Esophagus muscularis mucosa (tissue), 4 donors: Measurements from ENCODE around the gene ART3. TPM values are rescaled to one million over a fixed set of nuclear protein-coding genes. Genes with fewer than 3 reads are reported as not detected.

Experiments used
- DNase-seq: peaks from one replicate; pipeline ENCODE4 v3.0.0-alpha.2; 2017; ENCODE audit errors: extremely low spot score
- H3K27ac ChIP-seq, 4 donors: fragments of 200-600 bp; sonication (generic); replicated peaks in 1 of 4; 1 replicate in 3 of 4; 2 replicates in 1 of 4; pipeline ENCODE4 v1.5.1; 2016 to 2019; ENCODE audit warnings: mild to moderate bottlenecking in 1 of 4
- H3K27me3 ChIP-seq, 4 donors: fragments of 200-600 bp; sonication (generic); one replicate each; pipeline versions ENCODE4 v1.5.1 to v1.6.0; 2016 to 2019
- H3K36me3 ChIP-seq, 4 donors: fragments of 200-600 bp; sonication (generic); one replicate each; pipeline ENCODE4 v1.5.1; 2016 to 2019
- H3K4me1 ChIP-seq, 4 donors: fragments of 200-600 bp; sonication (generic); one replicate each; pipeline ENCODE4 v1.5.1; 2016 to 2019
- H3K4me3 ChIP-seq, 4 donors: fragments of 200-600 bp; sonication (generic); 1 replicate in 2 of 4; 2 replicates in 2 of 4; pipeline ENCODE4 v1.5.1; 2016 to 2019; ENCODE audit warnings: mild to moderate bottlenecking in 4 of 4, moderate library complexity in 1 of 4
- H3K9me3 ChIP-seq, 4 donors: fragments of 200-600 bp; sonication (generic); 1 replicate in 3 of 4; 2 replicates in 1 of 4; pipeline ENCODE4 v1.5.1; 2016 to 2019
- CTCF ChIP-seq, 3 experiments: fragments of 200-600 bp in 2 of 3; fragments of 450-650 bp in 1 of 3; sonication (generic) in 2 of 3; IDR thresholded peaks; one replicate each; pipeline ENCODE4 v1.5.1; 2017 to 2019; ENCODE audit warnings: antibody characterized with exemption in 3 of 3, mild to moderate bottlenecking in 2 of 3, moderate library complexity in 1 of 3
- EP300 ChIP-seq: sonication (generic); formaldehyde crosslinking; IDR thresholded peaks from one replicate; pipeline ENCODE4 v1.6.1; 2017; ENCODE audit warnings: antibody characterized with exemption
- POLR2A ChIP-seq: fragments of 450-650 bp; IDR thresholded peaks from one replicate; pipeline ENCODE4 v1.6.1; 2017; ENCODE audit warnings: antibody characterized with exemption, moderate library complexity, mild to moderate bottlenecking, low read depth
- POLR2AphosphoS5 ChIP-seq, 2 donors: sonication (generic); formaldehyde crosslinking; IDR thresholded peaks; one replicate each; pipeline ENCODE4 v1.6.1; 2017; ENCODE audit warnings: antibody characterized with exemption in 2 of 2
- WGBS: methylation state at CpG from one replicate; pipeline ENCODE4 v1.1.5; 2018; 5-methylcytosine and 5-hydroxymethylcytosine counted together
- intact Hi-C: fragments of 100-400 bp; cut with DNase I; formaldehyde crosslinking; loops from one replicate; pipeline ENCODE4 v1.15.1; 2023
- total RNA-seq, 4 donors: library from RNA; depleted of rRNA; stranded (reverse); fragments of >200 nt; gene quantifications; one replicate each; pipeline versions ENCODE4 v1.1.0 to v1.2.1, GENCODE V29; 2016

The ART3 gene
- total RNA-seq, 4 donors from 2014 or later = 5.8 to 17.8 (median 8.9) TPM

DNA sequence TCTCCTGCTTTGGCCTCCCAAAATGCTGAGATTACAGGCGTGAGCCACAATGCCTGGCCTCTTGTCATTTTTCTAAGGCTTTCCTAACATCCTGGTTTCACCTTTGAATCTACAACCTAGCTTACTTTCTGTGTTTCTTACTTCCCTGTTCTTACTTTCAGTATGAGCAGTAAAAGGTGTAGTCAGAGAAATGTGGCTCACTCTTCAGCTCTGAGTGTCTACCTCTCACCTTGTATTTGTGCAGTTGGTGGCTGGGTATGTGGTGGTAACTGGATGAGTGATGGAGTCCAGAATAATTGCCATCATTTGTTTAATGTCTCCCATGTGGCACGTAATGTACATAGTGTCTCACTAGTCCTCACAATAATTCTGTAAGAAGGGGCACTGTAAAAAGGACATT is 19.5 kb upstream of the ART3 start:
- no peak overlapping the region for H3K27ac ChIP-seq
- no peak for DNase-seq
- peaks cover 0 to 15% (median 4%) of the 10 kb centered on the region in 4 donors for H3K27me3 ChIP-seq
- 83% methylated on average over 2 of the region's 2 CpGs for WGBS
- H3K4me3 ChIP-seq = no peak overlapping the region
- H3K4me1 ChIP-seq = no peaks in the 10 kb centered on the region
- intact Hi-C loops = no loop called here
- H3K9me3 ChIP-seq = no peaks in the 10 kb centered on the region
- H3K36me3 ChIP-seq = no peaks in the 10 kb centered on the region
- TF ChIP-seq POLR2AphosphoS5 (IDR thresholded peaks at IDR 0.05) (no peak), EP300 (no peak), CTCF (IDR thresholded peaks at IDR 0.05) (no peak), POLR2A (no peak)

- no peaks in the 10 kb centered on the region for H3K4me1 ChIP-seq
- intact Hi-C loops = no loop called here
- 55% methylated on average over 2 of the region's 2 CpGs for WGBS
- H3K9me3 ChIP-seq = no peaks in the 10 kb centered on the region
- DNase-seq = no peak
- no peak for TF ChIP-seq EP300
- TF ChIP-seq POLR2AphosphoS5 (IDR thresholded peaks at IDR 0.05) = no peak
- TF ChIP-seq POLR2A = no peak
- no peak for TF ChIP-seq CTCF (IDR thresholded peaks at IDR 0.05)
- H3K27me3 ChIP-seq = peaks cover 0 to 15% (median 4%) of the 10 kb centered on the region in 4 donors
- no peaks in the 10 kb centered on the region for H3K36me3 ChIP-seq
- H3K4me3 ChIP-seq = no peak overlapping the region
- H3K27ac ChIP-seq = no peak overlapping the region
These were observed 19.1 kb upstream of the ART3 start for GRCh38 chr4:76055421-76055820.

DNA sequence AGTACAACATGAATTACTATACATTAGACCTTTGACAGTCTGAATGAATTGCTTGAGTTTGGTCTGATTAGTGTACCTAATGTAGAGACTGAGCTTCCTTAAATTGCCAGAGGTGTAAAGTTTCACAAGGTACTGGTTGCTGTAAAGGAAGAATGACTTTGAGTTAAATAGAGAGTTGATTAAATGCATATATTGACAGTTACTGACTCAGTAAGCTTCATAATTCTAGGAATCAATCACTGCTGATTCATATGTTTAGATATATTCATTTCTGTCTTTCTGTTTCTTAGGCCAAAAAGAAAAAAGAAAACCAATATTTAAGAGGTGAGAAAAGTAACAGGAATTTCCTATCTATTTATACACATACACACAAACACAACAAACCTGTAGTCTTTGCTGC is 16.2 kb upstream of the ART3 start:
- Histone ChIP-seq H3K4me3 (no peak overlapping the region), H3K36me3 (no peaks in the 10 kb centered on the region), H3K9me3 (no peaks in the 10 kb centered on the region), H3K27ac (no peak overlapping the region), H3K4me1 (no peaks in the 10 kb centered on the region), H3K27me3 (peaks cover 0 to 10% (median 4%) of the 10 kb centered on the region in 4 donors)
- intact Hi-C loops = no loop called here
- DNase-seq = no peak
- TF ChIP-seq POLR2AphosphoS5 (IDR thresholded peaks at IDR 0.05) (no peak), POLR2A (no peak), EP300 (no peak), CTCF (IDR thresholded peaks at IDR 0.05) (no peak)

GRCh38 chr4:76058888-76059426 is 15.6 kb upstream of the ART3 start:
- H3K27me3 ChIP-seq = peaks cover 0 to 8% (median 3%) of the 10 kb centered on the region in 4 donors
- DNase-seq = no peak
- no peak overlapping the region for H3K27ac ChIP-seq
- 48% methylated on average over 3 of the region's 3 CpGs for WGBS
- TF ChIP-seq POLR2A = no peak
- TF ChIP-seq EP300 = no peak
- no peak for TF ChIP-seq CTCF (IDR thresholded peaks at IDR 0.05)
- TF ChIP-seq POLR2AphosphoS5 (IDR thresholded peaks at IDR 0.05) = no peak
- no peaks in the 10 kb centered on the region for H3K9me3 ChIP-seq
- H3K36me3 ChIP-seq = no peaks in the 10 kb centered on the region
- intact Hi-C loops = no loop called here
- H3K4me3 ChIP-seq = no peak overlapping the region
- no peaks in the 10 kb centered on the region for H3K4me1 ChIP-seq

DNA sequence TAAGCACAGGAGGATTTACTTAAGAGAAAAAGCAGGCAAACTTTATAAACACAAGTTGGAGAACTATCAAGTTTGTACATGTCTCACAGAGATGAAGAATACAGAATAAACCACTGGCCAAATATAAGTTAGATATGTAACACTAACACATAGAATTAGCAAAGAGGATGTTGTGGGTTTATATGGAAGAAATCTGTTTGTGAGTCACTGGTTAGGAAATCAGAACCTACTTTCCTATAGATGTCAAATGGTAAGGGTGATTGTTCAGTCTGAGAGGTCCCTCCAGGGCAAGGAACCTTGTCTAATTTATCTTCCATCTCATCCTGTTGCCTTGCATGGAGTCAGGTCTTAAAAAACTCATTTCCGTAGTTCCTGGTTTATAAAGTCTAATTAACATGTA is 14.8 kb upstream of the ART3 start:
- Histone ChIP-seq H3K4me3 (no peak overlapping the region), H3K27ac (no peak overlapping the region), H3K9me3 (no peaks in the 10 kb centered on the region), H3K4me1 (no peaks in the 10 kb centered on the region), H3K36me3 (no peaks in the 10 kb centered on the region), H3K27me3 (peaks cover 0 to 7% (median 2%) of the 10 kb centered on the region in 4 donors)
- whole genome bisulfite sequencing = 56% methylated on average over 1 of the region's 1 CpG
- TF ChIP-seq POLR2A (no peak), EP300 (no peak), POLR2AphosphoS5 (IDR thresholded peaks at IDR 0.05) (no peak), CTCF (IDR thresholded peaks at IDR 0.05) (no peak)
- DNase-seq = no peak
- intact Hi-C loops = no loop called here
